ENCODE results near the gene LPP. TPM values are rescaled to one million over a fixed set of nuclear protein-coding genes. Genes with fewer than 3 reads are reported as not detected.

Gene LPP
- total RNA-seq, 2 donors from 2014 or later, result 52.7 to 56.7 TPM

DNA sequence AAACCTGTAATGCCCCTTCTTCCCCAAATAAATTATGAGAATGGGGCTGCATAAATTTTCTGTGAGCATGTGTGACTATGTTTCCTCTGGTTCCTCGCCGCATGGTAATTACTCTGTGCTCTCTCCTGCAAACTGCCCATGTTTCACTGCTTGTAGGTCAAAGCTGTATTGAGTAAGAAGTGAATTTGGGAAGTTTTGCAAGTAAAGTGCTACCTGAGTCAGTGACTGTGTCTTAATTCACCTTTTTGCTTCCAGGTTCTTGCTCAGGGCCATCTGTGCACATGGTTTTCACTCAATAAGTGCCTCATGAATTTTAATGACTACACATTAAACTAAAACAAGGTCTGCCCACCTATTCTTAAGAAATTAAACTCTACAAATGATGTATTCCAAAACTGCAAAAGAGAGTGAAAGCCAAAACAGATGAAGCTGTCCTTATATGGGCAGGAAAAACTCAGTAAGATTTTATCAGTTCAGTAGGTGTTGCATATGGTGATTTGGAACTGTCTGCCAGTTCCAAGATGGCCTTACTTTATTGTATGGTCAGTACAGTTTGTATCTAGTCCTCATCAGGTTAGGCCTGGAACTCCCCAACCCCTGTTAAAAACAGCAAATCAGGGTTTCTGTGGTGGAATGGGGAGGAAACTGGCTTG lies 100.0 kb downstream of the LPP start:
- no peak overlapping the region for H3K4me3 Mint-ChIP-seq
- ATAC-seq (peak in 1 of 2 donors; percentile 17), DNase-seq (ENCODE audit: low spot score) (no peak)
- H3K4me1 Mint-ChIP-seq (ENCODE audit: low read depth in 2 of 2), result peaks cover 31 to 40% of the 10 kb centered on the region in 2 donors
- H3K27ac Mint-ChIP-seq, result peak overlapping the region in 1 of 2 donors; percentile 81
- H3K9me3 Mint-ChIP-seq, result peaks cover 3% of the 10 kb centered on the region
- no peaks in the 10 kb centered on the region for H3K27me3 Mint-ChIP-seq
- H3K36me3 Mint-ChIP-seq, result no peaks in the 10 kb centered on the region

DNA sequence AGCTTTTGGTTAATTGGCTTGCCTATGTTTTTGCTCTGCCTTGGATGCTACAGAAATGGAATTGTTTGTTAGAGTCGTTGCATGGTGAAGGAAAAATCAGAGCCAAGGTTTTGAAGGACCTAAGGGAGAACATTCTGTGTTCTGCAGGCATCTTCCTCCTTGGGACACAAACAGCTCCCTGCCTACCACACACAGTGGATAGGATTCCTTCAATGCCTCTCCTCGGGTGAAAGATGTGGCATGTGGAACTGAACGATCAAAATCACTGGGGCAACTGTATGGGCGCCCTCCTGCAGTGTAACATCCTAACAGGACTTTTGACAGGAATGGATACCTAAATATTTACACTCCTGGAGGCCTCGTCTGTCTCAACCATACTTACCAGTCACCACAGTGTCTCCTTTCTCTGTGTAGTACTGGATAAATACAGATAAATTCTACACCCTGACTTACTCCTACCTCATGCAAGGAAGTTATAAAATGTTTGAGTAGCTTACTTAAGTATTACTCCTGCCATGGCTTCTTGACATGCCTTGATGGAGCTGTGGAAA lies 100.6 kb downstream of the LPP start:
- H3K4me3 Mint-ChIP-seq, result no peak overlapping the region
- peaks cover 3% of the 10 kb centered on the region for H3K9me3 Mint-ChIP-seq
- no peak for ATAC-seq
- peaks cover 31 to 46% of the 10 kb centered on the region in 2 donors for H3K4me1 Mint-ChIP-seq (ENCODE audit: low read depth in 2 of 2)
- DNase-seq (ENCODE audit: low spot score), result no peak
- H3K27ac Mint-ChIP-seq, result peak overlapping the region in 1 of 2 donors; percentile 81
- no peaks in the 10 kb centered on the region for H3K27me3 Mint-ChIP-seq
- H3K36me3 Mint-ChIP-seq, result no peaks in the 10 kb centered on the region

DNA sequence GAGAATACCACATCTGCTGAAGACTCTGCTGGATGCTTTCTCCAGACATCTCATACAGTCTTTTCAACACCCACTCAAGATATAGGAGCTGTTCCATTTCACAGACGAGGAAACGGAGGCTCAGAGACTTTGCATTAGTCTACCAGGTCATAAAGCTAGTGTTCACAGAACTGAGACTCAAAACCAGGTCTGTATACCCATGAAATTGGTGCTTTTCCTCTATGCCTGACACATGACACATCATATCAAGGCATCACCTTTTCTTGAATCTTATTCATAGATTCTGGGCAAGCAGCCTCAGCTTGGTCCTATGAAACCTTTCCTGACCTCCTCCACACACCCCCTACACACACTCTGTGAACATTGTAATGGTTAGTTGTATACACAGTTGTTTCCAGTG lies 101.2 kb downstream of the LPP start:
- Mint-ChIP-seq H3K36me3 (no peaks in the 10 kb centered on the region), H3K27me3 (no peaks in the 10 kb centered on the region), H3K4me3 (no peak overlapping the region), H3K4me1 (ENCODE audit: low read depth in 2 of 2) (peaks cover 31 to 44% of the 10 kb centered on the region in 2 donors), H3K9me3 (peaks cover 3% of the 10 kb centered on the region), H3K27ac (no peak overlapping the region)
- DNase-seq (ENCODE audit: low spot score) (no peak), ATAC-seq (no peak)

- DNase-seq (ENCODE audit: low spot score) (no peak), ATAC-seq (no peak)
- no peaks in the 10 kb centered on the region for H3K9me3 Mint-ChIP-seq
- H3K4me1 Mint-ChIP-seq (ENCODE audit: low read depth in 2 of 2), result peaks cover 25 to 40% of the 10 kb centered on the region in 2 donors
- H3K4me3 Mint-ChIP-seq, result no peak overlapping the region
- H3K36me3 Mint-ChIP-seq, result no peaks in the 10 kb centered on the region
- H3K27ac Mint-ChIP-seq, result no peak overlapping the region
- no peaks in the 10 kb centered on the region for H3K27me3 Mint-ChIP-seq
Measured at GRCh38 chr3:188256758-188257157, 102.8 kb downstream of the LPP start.

- Mint-ChIP-seq H3K9me3 (no peaks in the 10 kb centered on the region), H3K27ac (no peak overlapping the region), H3K27me3 (no peaks in the 10 kb centered on the region), H3K4me1 (ENCODE audit: low read depth in 2 of 2) (peaks cover 25 to 41% of the 10 kb centered on the region in 2 donors), H3K36me3 (no peaks in the 10 kb centered on the region), H3K4me3 (no peak overlapping the region)
- ATAC-seq, result no peak
- no peak for DNase-seq (ENCODE audit: low spot score)
Measured at GRCh38 chr3:188257384-188258026, 103.5 kb downstream of the LPP start.

DNA sequence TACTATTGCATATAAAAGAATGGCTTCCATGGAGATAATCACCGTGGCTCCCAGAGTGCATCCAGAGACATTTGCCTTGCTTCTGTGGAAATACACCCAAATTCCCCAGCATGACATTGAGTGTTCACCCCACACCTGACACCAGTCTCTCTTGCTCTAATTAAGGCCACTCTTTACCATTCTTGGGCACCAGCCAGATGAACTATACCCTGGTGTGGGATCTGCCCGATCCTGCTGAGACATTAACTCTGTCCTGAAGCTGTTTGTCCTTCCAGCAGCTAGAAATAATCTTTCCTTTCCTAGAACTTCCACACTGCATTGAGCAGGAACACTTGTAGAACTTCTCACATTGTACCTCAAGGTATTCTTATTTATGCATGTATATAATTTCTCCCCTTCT lies 105.2 kb downstream of the LPP start:
- Mint-ChIP-seq H3K36me3 (no peaks in the 10 kb centered on the region), H3K9me3 (no peaks in the 10 kb centered on the region), H3K27ac (no peak overlapping the region), H3K4me1 (ENCODE audit: low read depth in 2 of 2) (peaks cover 12 to 32% of the 10 kb centered on the region in 2 donors), H3K27me3 (no peaks in the 10 kb centered on the region), H3K4me3 (no peak overlapping the region)
- no peak for DNase-seq (ENCODE audit: low spot score)
- ATAC-seq, result no peak

DNA sequence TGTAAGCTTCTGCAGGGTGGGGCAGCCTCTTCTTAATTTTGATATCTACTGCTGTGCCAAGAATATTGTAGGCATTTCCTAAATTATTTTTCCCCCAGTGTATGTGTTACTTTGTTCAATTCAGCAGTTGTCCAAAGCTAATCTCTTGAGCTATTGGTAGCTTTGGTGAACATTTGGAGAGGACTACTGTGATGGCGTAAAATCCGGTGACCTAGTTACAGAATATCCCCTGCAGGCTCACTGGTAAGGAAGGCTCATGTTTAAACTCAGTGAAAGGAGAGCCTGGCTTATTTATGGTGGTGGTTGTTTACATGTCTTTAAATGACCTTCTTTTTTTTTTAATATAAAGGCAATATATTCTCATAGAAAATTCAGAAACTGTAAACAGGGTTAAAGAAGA lies 105.6 kb downstream of the LPP start:
- no peaks in the 10 kb centered on the region for H3K9me3 Mint-ChIP-seq
- no peaks in the 10 kb centered on the region for H3K36me3 Mint-ChIP-seq
- DNase-seq (ENCODE audit: low spot score) (no peak), ATAC-seq (no peak)
- peaks cover 10 to 28% of the 10 kb centered on the region in 2 donors for H3K4me1 Mint-ChIP-seq (ENCODE audit: low read depth in 2 of 2)
- H3K4me3 Mint-ChIP-seq, result no peak overlapping the region
- no peak overlapping the region for H3K27ac Mint-ChIP-seq
- no peaks in the 10 kb centered on the region for H3K27me3 Mint-ChIP-seq

GRCh38 chr3:188261011-188261410 lies 107.1 kb downstream of the LPP start:
- DNase-seq (ENCODE audit: low spot score), result no peak
- H3K27ac Mint-ChIP-seq, result no peak overlapping the region
- no peaks in the 10 kb centered on the region for H3K36me3 Mint-ChIP-seq
- H3K4me1 Mint-ChIP-seq (ENCODE audit: low read depth in 2 of 2), result peaks cover 10 to 27% of the 10 kb centered on the region in 2 donors
- H3K27me3 Mint-ChIP-seq, result no peaks in the 10 kb centered on the region
- no peaks in the 10 kb centered on the region for H3K9me3 Mint-ChIP-seq
- H3K4me3 Mint-ChIP-seq, result no peak overlapping the region
- ATAC-seq, result no peak

DNA sequence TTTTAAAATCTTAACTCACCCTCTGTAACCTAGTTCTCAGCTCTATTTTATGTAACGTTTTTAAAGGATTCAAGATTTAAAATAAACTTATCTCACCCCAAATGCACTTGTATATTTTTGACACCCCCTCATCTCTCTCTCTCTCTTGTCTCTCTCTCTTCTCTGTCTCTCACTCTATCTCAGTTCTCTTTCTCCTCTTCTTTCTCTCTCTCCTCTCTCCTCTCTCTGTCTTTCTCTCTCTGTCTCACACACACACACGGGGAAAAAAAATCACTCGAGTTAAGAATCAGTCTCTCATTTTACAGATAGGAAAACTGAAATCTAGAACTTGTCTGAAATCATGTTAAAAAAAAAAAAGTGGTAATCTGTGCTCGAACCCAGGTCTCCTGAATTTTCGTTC lies 108.5 kb downstream of the LPP start:
- Mint-ChIP-seq H3K4me3 (no peak overlapping the region), H3K36me3 (no peaks in the 10 kb centered on the region), H3K9me3 (no peaks in the 10 kb centered on the region), H3K4me1 (ENCODE audit: low read depth in 2 of 2) (peaks cover 1 to 19% of the 10 kb centered on the region in 2 donors), H3K27me3 (no peaks in the 10 kb centered on the region), H3K27ac (peak overlapping the region in 1 of 2 donors; percentile 9)
- ATAC-seq (no peak), DNase-seq (ENCODE audit: low spot score) (no peak)

DNA sequence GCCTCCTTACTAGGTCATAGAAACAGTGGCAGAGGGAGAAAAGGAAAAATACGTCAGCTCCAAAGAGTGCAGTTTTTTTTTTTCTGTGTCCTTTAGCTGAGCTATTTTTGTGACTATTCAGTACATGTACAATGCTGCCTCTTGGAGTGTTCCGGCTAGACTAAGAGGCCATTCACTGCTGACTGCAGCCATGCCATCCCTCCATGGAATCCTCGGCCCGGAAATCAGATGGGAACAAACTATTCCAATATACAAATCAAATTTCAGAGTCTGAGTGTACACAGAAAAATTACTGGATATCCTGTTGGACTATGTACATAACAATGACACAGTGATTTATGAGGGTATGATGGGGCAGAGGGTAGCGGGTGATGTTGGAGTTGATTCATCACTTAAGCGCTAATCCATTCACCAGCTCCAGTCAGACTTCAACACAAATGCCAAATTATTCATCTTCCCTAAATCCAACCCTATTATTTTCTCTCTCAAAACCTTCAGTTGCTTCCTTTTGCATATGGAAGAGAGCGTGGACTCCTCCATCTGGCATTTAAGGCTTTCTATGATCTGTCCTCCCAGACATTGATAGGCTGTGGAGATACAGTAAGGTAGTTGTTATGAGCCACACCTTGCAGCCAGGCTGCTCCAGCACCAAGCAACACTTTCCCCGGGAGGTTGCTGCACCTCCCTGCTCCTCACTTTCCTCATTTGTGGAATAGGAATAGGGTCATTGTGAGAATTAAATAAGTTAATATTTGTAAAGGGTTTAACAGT lies 109.1 kb downstream of the LPP start:
- peak overlapping the region in 1 of 2 donors; percentile 9 for H3K27ac Mint-ChIP-seq
- no peak for ATAC-seq

GRCh38 chr3:188264226-188265207 lies 110.6 kb downstream of the LPP start:
- Mint-ChIP-seq H3K4me3 (no peak overlapping the region), H3K27me3 (no peaks in the 10 kb centered on the region), H3K9me3 (no peaks in the 10 kb centered on the region), H3K27ac (no peak overlapping the region), H3K4me1 (ENCODE audit: low read depth in 2 of 2) (peaks cover 7 to 18% of the 10 kb centered on the region in 2 donors), H3K36me3 (no peaks in the 10 kb centered on the region)
- DNase-seq (ENCODE audit: low spot score), result no peak
- no peak for ATAC-seq

More for the DNA sequence above, 109.1 kb downstream of the LPP start:
- Mint-ChIP-seq H3K36me3 (no peaks in the 10 kb centered on the region), H3K4me3 (no peak overlapping the region), H3K4me1 (ENCODE audit: low read depth in 2 of 2) (peaks cover 2 to 18% of the 10 kb centered on the region in 2 donors), H3K9me3 (no peaks in the 10 kb centered on the region), H3K27me3 (no peaks in the 10 kb centered on the region)
- no peak for DNase-seq (ENCODE audit: low spot score)

- no peak overlapping the region for H3K4me3 Mint-ChIP-seq
- no peaks in the 10 kb centered on the region for H3K9me3 Mint-ChIP-seq
- no peak for DNase-seq (ENCODE audit: low spot score)
- no peak for ATAC-seq
- no peaks in the 10 kb centered on the region for H3K36me3 Mint-ChIP-seq
- no peak overlapping the region for H3K27ac Mint-ChIP-seq
- peaks cover 15 to 31% of the 10 kb centered on the region in 2 donors for H3K4me1 Mint-ChIP-seq (ENCODE audit: low read depth in 2 of 2)
- no peaks in the 10 kb centered on the region for H3K27me3 Mint-ChIP-seq
Measured at GRCh38 chr3:188266562-188267274, 112.8 kb downstream of the LPP start.
